Liver (tissue), 4 donors: Measurements from ENCODE around the gene BLNK. TPM values are rescaled to one million over a fixed set of nuclear protein-coding genes. Genes with fewer than 3 reads are reported as not detected.

Source experiments
- polyA plus RNA-seq, 2 donors: library from polyadenylated mRNA; stranded (reverse) in 1 of 2; unstranded in 1 of 2; fragments of 200-250 nt in 1 of 2; fragments of >200 nt in 1 of 2; fragmentation: Nextera tagmentation in 1 of 2; extraction: Ambion mirVana in 1 of 2; gene quantifications; one replicate each; pipeline versions ENCODE4 v1.2.1 to v1.2.3, GENCODE V29; 2013 to 2015
- total RNA-seq, 2 donors: library from RNA; depleted of rRNA; stranded (reverse); fragments of >200 nt; gene quantifications; one replicate each; pipeline ENCODE4 v1.2.3, GENCODE V29; 2014
- donor health status: healthy.
- donor health status: healthy.
- donor health status: healthy.

The BLNK gene
- total and polyA plus RNA-seq, 4 donors: 3.3 to 45.2 (median 14.5) TPM

Other genes with a start within 250 kb of the BLNK start
- gene CCNJ, start 228.0 kb downstream of the BLNK start, total RNA-seq: 1 to 10 TPM; 4.8 to 6.5 TPM
- 1 to 10 TPM in 1 of 2 donors, under 1 TPM in 1; 0.78 to 1.7 TPM for gene CCNJ, start 228.0 kb downstream of the BLNK start, polyA plus RNA-seq
- gene ZNF518A, start 141.3 kb downstream of the BLNK start, total RNA-seq: 10 to 100 TPM; 15.9 to 23.0 TPM
- gene ZNF518A, start 141.3 kb downstream of the BLNK start, polyA plus RNA-seq: 10 to 100 TPM in 1 of 2 donors, 1 to 10 TPM in 1; 1.8 to 11.3 TPM
- under 1 TPM in 1 of 2 donors, not detected in 1; 0.70 TPM for gene DNTT, start 32.9 kb upstream of the BLNK start, total RNA-seq
- gene DNTT, start 32.9 kb upstream of the BLNK start, polyA plus RNA-seq: not detected
- gene OPALIN, start 87.4 kb upstream of the BLNK start, total RNA-seq: not detected
- gene OPALIN, start 87.4 kb upstream of the BLNK start, polyA plus RNA-seq: not detected
- gene TLL2, start 242.4 kb upstream of the BLNK start, total RNA-seq: under 1 TPM; 0.08 to 0.19 TPM
- gene TLL2, start 242.4 kb upstream of the BLNK start, polyA plus RNA-seq: under 1 TPM in 1 of 2 donors, not detected in 1; 0.06 TPM